Activated CD8-positive, alpha-beta T cell treated with anti-CD3 and anti-CD28 coated beads for 36 hours (primary cell): ENCODE measurements around the gene HRAS. TPM values are rescaled to one million over a fixed set of nuclear protein-coding genes. Genes with fewer than 3 reads are reported as not detected.
A peak's percentile ranks its signal among the peaks of the same experiment; 100 is the strongest.

Experiments used
- ATAC-seq: fragments of 200-7000 bp; cut with Tn5 transposase; one replicate; pipeline ENCODE4 v1.10.0; 2021; ENCODE audit warnings: mild to moderate bottlenecking, moderate library complexity
- CTCF ChIA-PET: fragments of 350-600 bp; sonication (Branson Sonifier 250); formaldehyde crosslinking; loops from one replicate; lab custom pipeline; 2021; ENCODE audit warnings: antibody characterized with exemption; lab: Charles Lee
- POLR2A ChIA-PET: fragments of 350-600 bp; sonication (Branson Sonifier 250); formaldehyde crosslinking; loops from one replicate; lab custom pipeline; 2021; ENCODE audit warnings: antibody characterized with exemption; lab: Charles Lee
- DNase-seq: peaks from one replicate; pipeline ENCODE4 v3.0.0-alpha.2; 2020
- H3K27ac Mint-ChIP-seq: one replicate; pipeline ENCODE4 v1.8.0; 2021; ENCODE audit warnings: mild to moderate bottlenecking, mixed read lengths
- H3K27me3 Mint-ChIP-seq: one replicate; pipeline ENCODE4 v1.8.0; 2021; ENCODE audit warnings: mixed read lengths
- H3K36me3 Mint-ChIP-seq: one replicate; pipeline ENCODE4 v1.8.0; 2021; ENCODE audit warnings: low read depth, mixed read lengths
- H3K4me1 Mint-ChIP-seq: one replicate; pipeline ENCODE4 v1.8.0; 2021; ENCODE audit warnings: low read depth, mixed read lengths
- H3K4me3 Mint-ChIP-seq: one replicate; pipeline ENCODE4 v1.8.0; 2021; ENCODE audit warnings: mild to moderate bottlenecking, moderate library complexity, mixed read lengths
- H3K9me3 Mint-ChIP-seq: one replicate; pipeline ENCODE4 v1.8.0; 2021; ENCODE audit warnings: mixed read lengths
- CTCF ChIP-seq: fragments of 200-600 bp; IDR thresholded peaks from one replicate; pipeline ENCODE4 v1.8.0; 2022; ENCODE audit warnings: antibody characterized with exemption, mild to moderate bottlenecking
- intact Hi-C: fragments of 100-400 bp; cut with micrococcal nuclease; formaldehyde crosslinking; loops from one replicate; pipeline ENCODE4 v1.10.0; 2022
- total RNA-seq, 2 experiments: library from RNA; stranded (reverse); gene quantifications; one replicate each; pipeline ENCODE4 v1.2.3, GENCODE V29; 2021

Gene HRAS
- total RNA-seq, 2 experiments from 2014 or later = 30.4 to 34.6 TPM

- H3K9me3 Mint-ChIP-seq = no peaks in the 10 kb centered on the region
- TF ChIP-seq CTCF = no peak
- POLR2A ChIA-PET = interaction anchor here (1.0 to 3.5 kb wide), 3 partner anchors 11 to 55 kb away, joined by 3 to 22 read pairs (median 7); partner anchors contain the start of gene PTDSS2
- peak; percentile 32 for DNase-seq
- H3K36me3 Mint-ChIP-seq = peaks cover 23% of the 10 kb centered on the region
- CTCF ChIA-PET = interaction anchor here (0.7 to 6.6 kb wide), 5 partner anchors 15 to 135 kb away, joined by 3 to 51 read pairs (median 4); partner anchors contain the start of gene B4GALNT4
- no peaks in the 10 kb centered on the region for H3K27me3 Mint-ChIP-seq
- peak overlapping the region; percentile 94 for H3K4me3 Mint-ChIP-seq
- ATAC-seq = no peak
- intact Hi-C loops = no loop called here
- peaks cover 26% of the 10 kb centered on the region for H3K4me1 Mint-ChIP-seq
- peak overlapping the region; percentile 30 for H3K27ac Mint-ChIP-seq
Measured at GRCh38 chr11:504053-504993, 31.1 kb downstream of the HRAS start.

- Mint-ChIP-seq H3K4me1 (peaks cover 26% of the 10 kb centered on the region), H3K27me3 (no peaks in the 10 kb centered on the region), H3K9me3 (no peaks in the 10 kb centered on the region), H3K4me3 (peak overlapping the region; percentile 94), H3K27ac (peak overlapping the region; percentile 63), H3K36me3 (peaks cover 24% of the 10 kb centered on the region)
- ChIA-PET POLR2A (interaction anchor here (0.6 to 2.5 kb wide), 3 partner anchors 10 to 89 kb away, joined by 3 to 7 read pairs (median 3); partner anchors contain the start of gene SIGIRR), CTCF (interaction anchor here (1.7 kb wide), 1 partner anchor 15 kb away, joined by 6 read pairs; no protein-coding TSS in a partner anchor)
- DNase-seq (peak; percentile 54), ATAC-seq (no peak)
- intact Hi-C loops = no loop called here
- TF ChIP-seq CTCF = no peak
Measured at GRCh38 chr11:503179-503981, 32.0 kb downstream of the HRAS start.

- ChIA-PET CTCF (interaction anchor here (1.7 kb wide), 1 partner anchor 16 kb away, joined by 6 read pairs; no protein-coding TSS in a partner anchor), POLR2A (interaction anchor here (0.6 to 1.2 kb wide), 2 partner anchors 55 to 88 kb away, joined by 3 read pairs; partner anchors contain the start of gene SIGIRR)
- Mint-ChIP-seq H3K4me1 (peaks cover 26% of the 10 kb centered on the region), H3K36me3 (peaks cover 25% of the 10 kb centered on the region), H3K27ac (peak overlapping the region; percentile 25), H3K27me3 (no peaks in the 10 kb centered on the region), H3K9me3 (no peaks in the 10 kb centered on the region), H3K4me3 (no peak overlapping the region)
- no peak for TF ChIP-seq CTCF
- intact Hi-C loops = no loop called here
- DNase-seq (no peak), ATAC-seq (no peak)
Measured at GRCh38 chr11:502288-503178, 32.8 kb downstream of the HRAS start.

- Mint-ChIP-seq H3K4me1 (peaks cover 33% of the 10 kb centered on the region), H3K36me3 (peaks cover 33% of the 10 kb centered on the region), H3K9me3 (no peaks in the 10 kb centered on the region), H3K4me3 (no peak overlapping the region), H3K27me3 (no peaks in the 10 kb centered on the region), H3K27ac (no peak overlapping the region)
- TF ChIP-seq CTCF = no peak
- CTCF ChIA-PET = interaction anchor here (1.7 kb wide), 1 partner anchor 17 kb away, joined by 6 read pairs; no protein-coding TSS in a partner anchor
- ATAC-seq (no peak), DNase-seq (no peak)
- POLR2A ChIA-PET = no interaction called here
- intact Hi-C loops = no loop called here
Measured at GRCh38 chr11:501683-502287, 33.6 kb downstream of the HRAS start.
